Liver (tissue), 3 donors: Measurements from ENCODE around the gene FBXO4.
"Not testable (repeated sequence)": the region's sequence is repeated elsewhere in the genome, so short reads cannot be mapped to it uniquely, and the experiment has no call there.

Experiments
- CTCF ChIP-seq: fragments of 150-350 bp; IDR thresholded peaks from 2 replicates; pipeline ENCODE4 v1.5.1; 2017; ENCODE audit warnings: improper control_type of control experiment, low read depth, low read length; ENCODE audit not compliant: missing input control
- EGR1 ChIP-seq, 2 donors: IDR thresholded peaks; 2 replicates each; pipeline ENCODE4 v1.6.1; 2016 to 2018; ENCODE audit warnings: antibody characterized with exemption in 2 of 2, low read depth in 2 of 2
- MAX ChIP-seq: IDR thresholded peaks from 2 replicates; pipeline ENCODE4 v1.6.1; 2016; ENCODE audit warnings: antibody characterized with exemption
- RAD21 ChIP-seq, 2 donors: IDR thresholded peaks; 2 replicates each; pipeline ENCODE4 v1.6.1; 2016; ENCODE audit warnings: antibody characterized with exemption in 2 of 2, mild to moderate bottlenecking in 2 of 2
- SP1 ChIP-seq: IDR thresholded peaks from 2 replicates; pipeline ENCODE4 v1.6.1; 2018; ENCODE audit warnings: antibody characterized with exemption, mild to moderate bottlenecking
- donor health status: healthy.
- donor health status: healthy.

GRCh38 chr5:41945332-41945955 lies 20.4 kb downstream of the FBXO4 start:
- TF ChIP-seq CTCF; SP1; MAX; EGR1 (IDR thresholded peaks at IDR 0.05; ENCODE audit: low read depth in 2 of 2); RAD21 (IDR thresholded peaks at IDR 0.05): not testable (repeated sequence)
